CD4-positive, CD25-positive, alpha-beta regulatory T cell (primary cell): ENCODE results near the gene TMED3. TPM values are rescaled to one million over a fixed set of nuclear protein-coding genes. Genes with fewer than 3 reads are reported as not detected.

Source experiments
- ATAC-seq, 2 donors: fragments of 150-1000 bp; cut with Tn5 transposase; one replicate each; pipeline ENCODE4 v1.10.0; 2021; ENCODE audit warnings: low read depth in 2 of 2, moderate number of reproducible peaks in 2 of 2, moderate library complexity in 1 of 2
- DNase-seq, 3 donors: peaks; one replicate each; pipeline versions ENCODE4 v3.0.0 to v3.0.0-alpha.2; 2012 to 2022; ENCODE audit warnings: mixed read lengths in 1 of 3
- H3K27ac ChIP-seq: one replicate; pipeline ENCODE4 v1.7.0; 2013; ENCODE audit warnings: mild to moderate bottlenecking, low read length; ENCODE audit not compliant: insufficient read depth, poor library complexity, severe bottlenecking
- H3K27me3 ChIP-seq: one replicate; pipeline ENCODE4 v1.7.0; 2013; ENCODE audit warnings: low read length; ENCODE audit not compliant: control insufficient read depth, insufficient read depth
- H3K36me3 ChIP-seq: one replicate; pipeline ENCODE4 v1.7.0; 2013; ENCODE audit warnings: mild to moderate bottlenecking, low read length, moderate library complexity; ENCODE audit not compliant: control insufficient read depth, insufficient read depth
- H3K4me1 ChIP-seq: 2 replicates; pipeline ENCODE4 v1.7.0; 2013; ENCODE audit warnings: mild to moderate bottlenecking, low read length; ENCODE audit not compliant: insufficient read depth, control insufficient read depth, poor library complexity, severe bottlenecking
- H3K4me3 ChIP-seq: one replicate; pipeline ENCODE4 v1.7.0; 2013; ENCODE audit warnings: low read depth, mild to moderate bottlenecking, low read length, moderate library complexity
- H3K9me3 ChIP-seq, 2 experiments: 1 replicate in 1 of 2; 2 replicates in 1 of 2; pipeline ENCODE4 v1.7.0; 2013; ENCODE audit warnings: low read length in 2 of 2, mild to moderate bottlenecking in 1 of 2, moderate library complexity in 1 of 2; ENCODE audit not compliant: control insufficient read depth in 2 of 2
- H3K27ac Mint-ChIP-seq, 3 donors: one replicate each; pipeline ENCODE4 v1.8.0; 2020 to 2022; ENCODE audit warnings: mild to moderate bottlenecking in 3 of 3, mixed read lengths in 3 of 3, moderate library complexity in 2 of 3
- H3K27me3 Mint-ChIP-seq: one replicate; pipeline ENCODE4 v1.8.0; 2022; ENCODE audit warnings: mild to moderate bottlenecking, mixed read lengths
- H3K36me3 Mint-ChIP-seq: one replicate; pipeline ENCODE4 v1.8.0; 2020; ENCODE audit warnings: mixed read lengths
- H3K4me1 Mint-ChIP-seq, 4 donors: one replicate each; pipeline ENCODE4 v1.8.0; 2020 to 2022; ENCODE audit warnings: mixed read lengths in 4 of 4, mild to moderate bottlenecking in 1 of 4
- H3K4me3 Mint-ChIP-seq, 4 donors: one replicate each; pipeline ENCODE4 v1.8.0; 2020 to 2022; ENCODE audit warnings: mild to moderate bottlenecking in 4 of 4, mixed read lengths in 4 of 4, moderate library complexity in 3 of 4
- H3K9me3 Mint-ChIP-seq, 7 donors: one replicate each; pipeline ENCODE4 v1.8.0; 2020 to 2022; ENCODE audit warnings: mixed read lengths in 7 of 7, mild to moderate bottlenecking in 3 of 7, moderate library complexity in 2 of 7
- polyA plus RNA-seq, 4 donors: library from polyadenylated mRNA; unstranded; fragments of 300-500 nt; fragmentation: Illumina TruSeq; gene quantifications; one replicate each; pipeline ENCODE4 v1.2.3, GENCODE V29; 2021
- total RNA-seq: library from RNA; stranded (reverse); gene quantifications from one replicate; pipeline ENCODE4 v1.2.3, GENCODE V29; 2022

The TMED3 gene
- total and polyA plus RNA-seq, 5 donors from 2014 or later = 15.5 to 69.4 (median 64.1) TPM

DNA sequence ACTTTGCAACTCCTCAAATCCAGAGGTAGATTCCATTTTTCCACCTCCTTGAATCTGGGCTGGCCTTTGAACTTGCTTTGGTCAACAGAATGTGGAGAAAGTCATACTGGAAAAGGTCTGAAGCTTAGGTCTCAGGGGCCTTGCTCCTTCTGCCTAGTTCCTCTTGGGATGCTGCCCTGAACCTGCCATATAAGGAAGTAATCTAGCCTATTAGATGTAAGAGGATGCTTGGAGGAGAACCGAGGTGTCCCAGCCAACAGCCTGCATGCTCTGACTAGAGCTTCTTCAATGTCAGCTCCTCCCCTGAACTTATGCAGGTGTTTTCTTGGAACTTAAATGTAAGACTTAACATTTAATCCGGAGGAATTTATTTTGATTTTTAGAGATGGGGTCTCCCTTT, 2.0 kb upstream of the TMED3 start:
- Mint-ChIP-seq H3K4me3 (peak overlapping the region in 3 of 4 donors; percentile 47 to 91 (median 73)), H3K27me3 (peaks cover 18% of the 10 kb centered on the region), H3K27ac (no peak overlapping the region), H3K36me3 (peaks cover 13% of the 10 kb centered on the region), H3K9me3 (no peaks in the 10 kb centered on the region), H3K4me1 (peaks cover 13 to 32% (median 21%) of the 10 kb centered on the region in 4 donors)
- peaks cover 7% of the 10 kb centered on the region for H3K36me3 ChIP-seq
- H3K27ac ChIP-seq = no peak overlapping the region
- H3K4me1 ChIP-seq = peaks cover 26% of the 10 kb centered on the region
- DNase-seq (no peak), ATAC-seq (no peak)
- no peak overlapping the region for H3K4me3 ChIP-seq
- no peaks in the 10 kb centered on the region for H3K9me3 ChIP-seq
- H3K27me3 ChIP-seq = peaks cover 17% of the 10 kb centered on the region

DNA sequence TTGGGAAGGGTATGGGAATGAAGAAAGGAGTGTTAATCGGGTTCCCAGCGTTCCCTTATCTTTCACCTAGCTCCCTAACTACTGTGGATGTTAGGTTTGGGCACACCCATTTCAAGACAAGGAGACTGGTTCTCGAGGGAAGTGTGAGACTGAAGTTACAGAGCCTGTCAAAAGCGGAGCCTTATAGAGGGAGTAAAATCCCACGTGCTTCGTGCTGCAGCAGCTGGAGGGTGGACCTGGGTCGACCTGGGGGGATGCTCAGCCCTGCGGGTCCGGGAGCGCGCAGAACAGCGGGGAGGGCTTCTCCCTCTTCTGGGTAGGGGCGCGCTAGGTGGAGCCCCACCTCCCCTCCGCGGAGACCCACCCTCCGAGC, 314 bp upstream of the TMED3 start:
- Histone ChIP-seq H3K9me3 (no peaks in the 10 kb centered on the region), H3K27me3 (peaks cover 8% of the 10 kb centered on the region), H3K27ac (no peak overlapping the region), H3K4me3 (peak overlapping the region; percentile 66), H3K4me1 (peaks cover 26% of the 10 kb centered on the region), H3K36me3 (peaks cover 24% of the 10 kb centered on the region)
- Mint-ChIP-seq H3K27ac (peak overlapping the region in 2 of 3 donors; percentile 23 to 86), H3K36me3 (peaks cover 28% of the 10 kb centered on the region), H3K9me3 (no peaks in the 10 kb centered on the region), H3K27me3 (peaks cover 14% of the 10 kb centered on the region), H3K4me3 (peak overlapping the region; percentile 87 to 93 (median 92)), H3K4me1 (peaks cover 13 to 40% (median 31%) of the 10 kb centered on the region in 4 donors)
- DNase-seq (no peak), ATAC-seq (peak; percentile 28 to 30)

DNA sequence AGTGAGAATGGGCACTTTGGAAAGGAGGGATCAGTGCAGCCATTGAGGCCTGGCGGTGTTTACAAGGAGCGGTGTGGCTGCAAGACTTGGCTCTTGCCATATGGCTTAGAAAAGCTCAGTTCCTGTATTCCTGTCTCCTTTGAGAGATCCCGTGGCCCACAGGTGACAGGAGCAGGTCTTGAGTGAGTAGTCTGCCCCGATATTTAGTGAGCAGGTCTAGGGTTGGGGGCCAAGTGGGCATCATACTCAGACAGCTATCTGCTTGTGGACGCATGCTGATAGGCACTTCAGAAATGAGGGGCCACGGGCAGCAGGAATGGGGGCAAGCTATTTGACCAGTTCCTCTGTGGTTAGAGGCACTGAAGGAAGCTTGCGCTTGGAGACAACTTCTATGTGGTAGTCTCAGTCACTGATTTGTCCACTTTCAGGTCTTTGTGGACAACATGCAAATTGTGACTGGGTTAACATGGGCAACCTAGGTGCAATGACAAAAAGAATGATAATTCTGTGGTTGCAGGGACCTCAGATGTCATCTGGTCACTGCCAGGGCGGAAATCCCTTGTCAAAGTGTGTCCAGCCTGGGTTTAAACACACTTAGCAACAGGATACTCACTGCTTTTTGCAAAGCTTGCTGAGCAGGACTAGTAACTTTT, 1.1 kb downstream of the TMED3 start:
- Mint-ChIP-seq H3K36me3 (peaks cover 43% of the 10 kb centered on the region), H3K4me3 (peak overlapping the region; percentile 88 to 92 (median 90)), H3K27ac (peak overlapping the region; percentile 52 to 78 (median 66)), H3K9me3 (no peaks in the 10 kb centered on the region), H3K4me1 (peaks cover 13 to 52% (median 38%) of the 10 kb centered on the region in 4 donors), H3K27me3 (peaks cover 8% of the 10 kb centered on the region)
- H3K4me1 ChIP-seq = peaks cover 26% of the 10 kb centered on the region
- DNase-seq (no peak), ATAC-seq (no peak)
- no peak overlapping the region for H3K27ac ChIP-seq
- H3K27me3 ChIP-seq = peaks cover 7% of the 10 kb centered on the region
- no peaks in the 10 kb centered on the region for H3K9me3 ChIP-seq
- peaks cover 36% of the 10 kb centered on the region for H3K36me3 ChIP-seq
- peak overlapping the region; percentile 84 for H3K4me3 ChIP-seq

DNA sequence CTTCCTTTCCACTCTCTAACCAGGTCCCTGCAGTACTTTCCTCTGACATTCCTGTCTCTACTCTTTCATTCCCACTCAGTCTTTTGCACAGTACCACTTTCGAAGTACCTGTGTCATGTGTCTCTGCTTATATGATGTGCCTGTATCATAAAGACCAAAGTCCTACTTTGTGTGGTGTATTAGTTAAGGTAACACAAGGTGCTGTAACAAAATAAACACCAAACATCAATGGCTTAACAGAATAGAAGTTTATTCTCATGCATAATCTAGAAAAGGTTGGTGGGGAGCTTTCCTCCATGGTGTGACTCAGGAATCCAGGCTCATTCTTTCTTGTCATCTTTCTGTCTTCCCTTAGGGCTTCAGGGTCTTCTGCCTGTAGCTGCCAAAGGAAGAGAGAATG, 3.3 kb downstream of the TMED3 start:
- peaks cover 26% of the 10 kb centered on the region for H3K4me1 ChIP-seq
- no peaks in the 10 kb centered on the region for H3K27me3 ChIP-seq
- Mint-ChIP-seq H3K36me3 (peaks cover 62% of the 10 kb centered on the region), H3K4me3 (peak overlapping the region in 3 of 4 donors; percentile 0 to 91 (median 67)), H3K27me3 (peaks cover 8% of the 10 kb centered on the region), H3K9me3 (peaks cover 0 to 1% (median 0%) of the 10 kb centered on the region in 7 donors), H3K27ac (no peak overlapping the region), H3K4me1 (peaks cover 15 to 71% (median 50%) of the 10 kb centered on the region in 4 donors)
- no peak for ATAC-seq
- H3K4me3 ChIP-seq = no peak overlapping the region
- H3K27ac ChIP-seq = no peak overlapping the region
- H3K9me3 ChIP-seq = no peaks in the 10 kb centered on the region
- peaks cover 57% of the 10 kb centered on the region for H3K36me3 ChIP-seq
- no peak for DNase-seq

DNA sequence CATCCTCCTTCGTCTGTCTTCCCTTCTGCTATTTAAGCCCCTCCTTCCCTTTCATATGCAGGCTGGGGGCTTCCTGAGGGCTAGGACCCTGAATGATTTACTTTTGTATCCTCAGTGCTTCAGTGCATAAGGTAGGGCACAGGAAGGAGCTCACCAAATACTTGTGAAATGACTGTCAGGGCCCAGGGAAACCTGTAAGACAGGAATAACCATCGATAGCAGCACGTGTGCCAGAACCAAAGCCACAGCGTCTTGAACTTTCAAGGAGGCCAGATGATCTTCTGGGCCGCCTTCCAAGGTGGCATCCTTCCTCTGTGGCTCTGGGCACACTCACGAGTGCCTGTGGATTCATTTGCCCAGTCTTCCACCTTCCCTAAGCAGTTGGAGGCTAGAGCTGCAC, 3.9 kb downstream of the TMED3 start:
- H3K36me3 Mint-ChIP-seq = peaks cover 68% of the 10 kb centered on the region
- peaks cover 26% of the 10 kb centered on the region for H3K4me1 ChIP-seq
- H3K9me3 Mint-ChIP-seq = peaks cover 0 to 1% (median 0%) of the 10 kb centered on the region in 7 donors
- DNase-seq (no peak), ATAC-seq (no peak)
- peaks cover 62% of the 10 kb centered on the region for H3K36me3 ChIP-seq
- no peak overlapping the region for H3K4me3 ChIP-seq
- H3K27me3 ChIP-seq = no peaks in the 10 kb centered on the region
- peaks cover 6% of the 10 kb centered on the region for H3K27me3 Mint-ChIP-seq
- peak overlapping the region in 1 of 4 donors; percentile 52 for H3K4me3 Mint-ChIP-seq
- peaks cover 17 to 71% (median 53%) of the 10 kb centered on the region in 4 donors for H3K4me1 Mint-ChIP-seq
- no peak overlapping the region for H3K27ac Mint-ChIP-seq
- no peaks in the 10 kb centered on the region for H3K9me3 ChIP-seq
- no peak overlapping the region for H3K27ac ChIP-seq

DNA sequence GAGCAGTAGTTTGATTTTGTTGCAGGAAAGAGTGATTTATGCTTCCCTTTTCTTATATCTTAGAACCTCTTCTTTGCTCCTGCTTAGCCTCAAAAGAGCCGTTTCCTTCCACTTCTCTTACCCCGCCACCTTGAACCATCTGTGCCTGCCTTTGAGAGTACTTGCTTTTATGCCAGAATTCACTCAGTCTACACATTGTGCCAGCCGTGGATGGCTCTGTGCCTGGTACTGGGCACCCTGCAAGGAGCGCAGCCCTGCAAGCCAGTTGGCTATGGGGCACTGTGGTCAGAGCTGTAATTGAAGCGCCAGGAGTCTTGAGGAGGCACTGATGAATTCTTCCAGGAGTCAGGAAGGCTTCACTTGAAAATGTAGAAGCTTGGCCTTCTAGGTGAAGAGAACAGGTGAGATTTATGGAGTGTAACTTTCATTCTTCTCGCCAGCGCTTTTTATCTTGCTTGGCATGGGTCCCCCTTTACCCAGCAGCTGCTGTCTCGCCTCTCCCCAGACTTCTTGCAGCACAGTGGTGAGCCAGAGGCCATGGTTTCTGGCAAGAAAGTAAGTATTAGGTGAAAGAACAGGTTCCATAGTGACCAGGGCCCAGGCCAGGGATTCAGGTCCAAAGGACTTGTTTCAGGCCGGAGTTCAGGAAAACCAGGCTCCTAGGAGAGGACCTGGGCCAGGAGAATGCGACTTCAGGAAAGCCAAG, 4.9 kb downstream of the TMED3 start:
- Histone ChIP-seq H3K4me1 (peaks cover 21% of the 10 kb centered on the region), H3K27me3 (no peaks in the 10 kb centered on the region), H3K27ac (no peak overlapping the region), H3K36me3 (peaks cover 70% of the 10 kb centered on the region), H3K9me3 (no peaks in the 10 kb centered on the region), H3K4me3 (no peak overlapping the region)
- no peak overlapping the region for H3K27ac Mint-ChIP-seq
- ATAC-seq = no peak
- no peak for DNase-seq
- H3K9me3 Mint-ChIP-seq = peaks cover 0 to 1% (median 0%) of the 10 kb centered on the region in 7 donors
- H3K27me3 Mint-ChIP-seq = no peaks in the 10 kb centered on the region
- peaks cover 17 to 70% (median 51%) of the 10 kb centered on the region in 4 donors for H3K4me1 Mint-ChIP-seq
- H3K36me3 Mint-ChIP-seq = peaks cover 75% of the 10 kb centered on the region
- H3K4me3 Mint-ChIP-seq = peak overlapping the region in 1 of 4 donors; percentile 52

DNA sequence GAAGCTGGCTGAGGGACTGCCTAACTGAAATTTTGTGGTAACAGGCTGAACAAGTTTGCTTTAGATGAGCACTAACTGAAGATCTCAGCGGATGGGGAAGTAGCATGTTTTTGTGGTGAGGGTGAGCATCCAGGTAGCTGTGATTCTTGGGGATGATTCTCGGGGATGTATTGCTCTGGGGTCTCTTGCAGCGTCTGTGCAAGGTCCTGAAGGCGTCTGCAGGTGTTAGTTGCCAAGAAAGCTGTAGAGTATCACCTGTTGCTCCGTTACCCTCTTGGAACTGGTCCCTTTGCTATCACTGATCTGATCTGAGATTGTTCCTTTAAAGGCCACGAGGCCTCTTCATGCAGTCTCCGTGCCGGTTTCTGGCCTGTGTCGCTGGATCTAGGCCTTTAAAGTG, 6.0 kb downstream of the TMED3 start:
- ATAC-seq = no peak
- Mint-ChIP-seq H3K27ac (peak overlapping the region in 2 of 3 donors; percentile 45 to 69), H3K4me3 (peak overlapping the region in 1 of 4 donors; percentile 20), H3K9me3 (peaks cover 0 to 1% (median 0%) of the 10 kb centered on the region in 7 donors), H3K27me3 (no peaks in the 10 kb centered on the region), H3K4me1 (peaks cover 22 to 72% (median 50%) of the 10 kb centered on the region in 4 donors), H3K36me3 (peaks cover 82% of the 10 kb centered on the region)
- H3K4me3 ChIP-seq = no peak overlapping the region
- no peaks in the 10 kb centered on the region for H3K27me3 ChIP-seq
- no peak for DNase-seq
- peaks cover 13% of the 10 kb centered on the region for H3K4me1 ChIP-seq
- peaks cover 79% of the 10 kb centered on the region for H3K36me3 ChIP-seq
- no peak overlapping the region for H3K27ac ChIP-seq
- no peaks in the 10 kb centered on the region for H3K9me3 ChIP-seq
